Osteocyte (in vitro differentiated cells): ENCODE measurements around the gene NAIP. TPM values are rescaled to one million over a fixed set of nuclear protein-coding genes. Genes with fewer than 3 reads are reported as not detected.
"Not testable (repeated sequence)": the region's sequence is repeated elsewhere in the genome, so short reads cannot be mapped to it uniquely, and the experiment has no call there.

Source experiments
- DNase-seq: peaks from one replicate; pipeline ENCODE4 v3.0.0; 2021; ENCODE audit warnings: mixed read lengths; ENCODE audit not compliant: unreplicated experiment; ENCODE audit errors: extremely low spot score
- H3K27ac Mint-ChIP-seq: one replicate; pipeline ENCODE4 v1.8.0; 2021; ENCODE audit warnings: mild to moderate bottlenecking, mixed read lengths; ENCODE audit not compliant: unreplicated experiment
- H3K27me3 Mint-ChIP-seq: one replicate; pipeline ENCODE4 v1.8.0; 2021; ENCODE audit warnings: mixed read lengths; ENCODE audit not compliant: unreplicated experiment
- H3K36me3 Mint-ChIP-seq: one replicate; pipeline ENCODE4 v1.8.0; 2021; ENCODE audit warnings: mixed read lengths; ENCODE audit not compliant: unreplicated experiment
- H3K4me1 Mint-ChIP-seq: one replicate; pipeline ENCODE4 v1.8.0; 2021; ENCODE audit warnings: mixed read lengths; ENCODE audit not compliant: unreplicated experiment
- H3K4me3 Mint-ChIP-seq: one replicate; pipeline ENCODE4 v1.8.0; 2021; ENCODE audit warnings: mild to moderate bottlenecking, moderate library complexity, mixed read lengths; ENCODE audit not compliant: unreplicated experiment
- H3K9me3 Mint-ChIP-seq: one replicate; pipeline ENCODE4 v1.8.0; 2021; ENCODE audit warnings: mixed read lengths; ENCODE audit not compliant: unreplicated experiment
- total RNA-seq: library from RNA; stranded (reverse); gene quantifications from 2 replicates; pipeline ENCODE4 v1.2.1, GENCODE V29; 2021
- TF ChIP-seq, protein P1 (sequence below): fragments of 200-600 bp; sonication (generic); IDR thresholded peaks from 2 replicates; pipeline ENCODE4 v1.5.0; 2021; ENCODE audit warnings: antibody characterized with exemption, mild to moderate bottlenecking, moderate library complexity

The NAIP gene
- total RNA-seq, 1 donor from 2014 or later: 10.9 TPM

DNA sequence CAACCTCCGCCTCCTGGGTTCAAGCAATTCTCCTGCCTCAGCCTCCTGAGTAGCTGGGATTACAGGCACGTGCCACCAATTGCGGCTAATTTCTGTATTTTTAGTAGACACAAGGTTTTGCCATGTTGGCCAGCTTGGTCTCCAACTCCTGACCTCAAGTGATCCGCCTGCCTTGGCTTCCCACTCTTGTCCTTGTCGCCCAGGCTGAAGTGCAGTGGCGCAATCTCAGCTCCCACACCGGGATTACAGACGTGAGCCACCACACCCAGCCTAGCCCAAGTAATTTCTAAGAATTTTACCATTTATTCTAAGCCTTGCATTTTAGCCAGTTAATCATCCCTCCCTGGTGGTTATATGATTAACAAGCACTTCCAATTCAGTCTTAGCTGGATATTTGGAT, 11.0 kb downstream of the NAIP start:
- TF ChIP-seq, protein P1, sequence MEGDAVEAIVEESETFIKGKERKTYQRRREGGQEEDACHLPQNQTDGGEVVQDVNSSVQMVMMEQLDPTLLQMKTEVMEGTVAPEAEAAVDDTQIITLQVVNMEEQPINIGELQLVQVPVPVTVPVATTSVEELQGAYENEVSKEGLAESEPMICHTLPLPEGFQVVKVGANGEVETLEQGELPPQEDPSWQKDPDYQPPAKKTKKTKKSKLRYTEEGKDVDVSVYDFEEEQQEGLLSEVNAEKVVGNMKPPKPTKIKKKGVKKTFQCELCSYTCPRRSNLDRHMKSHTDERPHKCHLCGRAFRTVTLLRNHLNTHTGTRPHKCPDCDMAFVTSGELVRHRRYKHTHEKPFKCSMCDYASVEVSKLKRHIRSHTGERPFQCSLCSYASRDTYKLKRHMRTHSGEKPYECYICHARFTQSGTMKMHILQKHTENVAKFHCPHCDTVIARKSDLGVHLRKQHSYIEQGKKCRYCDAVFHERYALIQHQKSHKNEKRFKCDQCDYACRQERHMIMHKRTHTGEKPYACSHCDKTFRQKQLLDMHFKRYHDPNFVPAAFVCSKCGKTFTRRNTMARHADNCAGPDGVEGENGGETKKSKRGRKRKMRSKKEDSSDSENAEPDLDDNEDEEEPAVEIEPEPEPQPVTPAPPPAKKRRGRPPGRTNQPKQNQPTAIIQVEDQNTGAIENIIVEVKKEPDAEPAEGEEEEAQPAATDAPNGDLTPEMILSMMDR: no peak
- H3K27me3 Mint-ChIP-seq: no peaks in the 10 kb centered on the region
- H3K4me1 Mint-ChIP-seq: no peaks in the 10 kb centered on the region
- no peak overlapping the region for H3K4me3 Mint-ChIP-seq
- no peaks in the 10 kb centered on the region for H3K36me3 Mint-ChIP-seq
- H3K27ac Mint-ChIP-seq: no peak overlapping the region
- no peak for DNase-seq
- H3K9me3 Mint-ChIP-seq: no peaks in the 10 kb centered on the region

DNA sequence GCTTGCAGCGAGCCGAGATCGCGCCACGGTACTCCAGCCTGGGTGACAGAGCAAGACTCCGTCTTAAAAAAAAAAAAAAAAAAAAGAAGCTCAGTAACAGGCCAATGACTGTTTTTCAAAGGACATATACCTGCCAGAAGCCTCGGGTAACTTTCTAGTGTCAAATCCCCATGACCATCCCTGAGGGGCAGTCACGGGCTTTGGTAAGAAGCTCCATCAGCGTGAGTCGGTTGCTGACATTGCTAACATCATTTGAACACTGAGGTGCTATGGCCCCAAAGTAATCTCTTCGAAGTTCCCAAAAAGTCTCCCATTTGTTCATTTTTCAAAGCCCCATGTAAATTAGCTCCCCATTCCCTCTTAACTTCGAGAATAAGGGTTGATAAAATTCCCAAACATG, 11.6 kb downstream of the NAIP start:
- Mint-ChIP-seq H3K27me3 (no peaks in the 10 kb centered on the region), H3K4me3 (no peak overlapping the region), H3K4me1 (no peaks in the 10 kb centered on the region), H3K27ac (no peak overlapping the region), H3K36me3 (no peaks in the 10 kb centered on the region), H3K9me3 (no peaks in the 10 kb centered on the region)
- TF ChIP-seq, protein P1: no peak
- no peak for DNase-seq

DNA sequence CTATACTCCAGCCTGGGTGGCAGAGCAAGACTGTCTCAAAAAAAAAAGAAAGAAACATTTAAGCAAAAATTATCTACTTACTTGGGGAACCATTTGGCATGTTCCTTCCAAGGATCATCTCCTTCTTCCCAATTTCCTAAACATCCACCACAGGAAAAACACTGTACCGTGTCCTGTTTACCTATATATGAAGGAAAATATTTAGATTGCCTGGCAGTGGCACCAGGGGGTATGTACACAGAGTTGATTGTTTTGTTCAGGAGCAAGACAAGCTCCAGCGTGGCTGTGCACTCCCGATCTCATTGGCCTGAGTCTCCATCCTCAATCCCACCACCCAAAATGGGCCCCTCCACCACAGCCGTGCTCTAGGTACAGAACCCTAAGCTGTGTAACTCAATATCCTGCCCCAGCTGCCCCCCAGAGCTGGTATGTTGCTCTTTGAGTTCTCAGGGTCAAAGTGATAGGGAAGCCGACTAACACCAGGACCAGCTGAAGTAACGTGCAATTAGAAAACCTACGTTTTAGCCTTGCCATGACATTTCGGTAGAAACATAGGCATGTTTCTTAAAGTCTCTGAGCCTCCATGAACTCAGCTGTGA, 13.8 kb downstream of the NAIP start:
- no peaks in the 10 kb centered on the region for H3K27me3 Mint-ChIP-seq
- TF ChIP-seq, protein P1: no peak
- H3K9me3 Mint-ChIP-seq: no peaks in the 10 kb centered on the region

DNA sequence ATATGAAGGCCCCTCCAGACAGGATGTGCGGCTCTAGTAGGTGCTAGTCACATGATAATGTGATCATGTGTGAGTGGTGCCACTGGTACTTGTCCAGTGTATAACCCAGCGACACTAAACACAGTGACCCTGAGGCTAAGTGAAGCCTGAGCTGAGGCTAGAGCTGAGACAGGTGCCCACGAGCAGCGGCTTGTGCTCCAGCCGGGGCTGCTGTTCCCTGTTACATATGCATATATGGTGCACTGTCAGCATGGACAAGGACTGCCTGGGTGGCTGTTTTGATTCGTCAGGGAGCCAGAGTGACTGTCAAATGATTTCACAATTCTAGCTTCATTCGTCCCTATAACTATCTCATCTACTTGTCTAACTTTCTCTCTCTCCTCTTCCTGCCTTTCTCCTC, 18.2 kb downstream of the NAIP start:
- not testable (repeated sequence) for H3K9me3 Mint-ChIP-seq, H3K4me3 Mint-ChIP-seq, H3K27ac Mint-ChIP-seq, H3K36me3 Mint-ChIP-seq, H3K27me3 Mint-ChIP-seq, H3K4me1 Mint-ChIP-seq, DNase-seq

More for the DNA sequence above, 13.8 kb downstream of the NAIP start:
- H3K27ac Mint-ChIP-seq: no peak overlapping the region
- H3K4me1 Mint-ChIP-seq: no peaks in the 10 kb centered on the region
- no peak for DNase-seq
- H3K36me3 Mint-ChIP-seq: no peaks in the 10 kb centered on the region
- no peak overlapping the region for H3K4me3 Mint-ChIP-seq

DNA sequence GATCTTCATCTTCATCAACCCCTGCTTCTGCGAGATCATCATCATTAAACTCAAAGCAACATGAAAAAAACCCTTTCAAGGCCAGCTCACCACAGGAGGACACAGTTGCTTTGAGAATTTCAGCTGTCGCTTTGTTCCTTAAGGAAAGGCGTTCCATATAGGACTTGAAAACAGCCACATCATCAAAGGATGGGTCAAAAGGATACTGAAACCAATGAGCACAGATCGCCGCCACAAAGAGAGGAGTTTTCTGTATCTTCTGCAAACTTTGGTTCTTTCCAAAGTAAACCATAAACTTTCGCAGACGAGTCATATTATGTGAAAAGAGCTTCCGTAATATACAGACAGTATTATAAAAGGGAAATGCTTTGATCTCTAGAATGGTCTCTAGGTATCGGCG, 40.3 kb downstream of the NAIP start:
- not testable (repeated sequence) for H3K27me3 Mint-ChIP-seq, H3K4me3 Mint-ChIP-seq, H3K4me1 Mint-ChIP-seq, H3K27ac Mint-ChIP-seq, H3K36me3 Mint-ChIP-seq, H3K9me3 Mint-ChIP-seq, DNase-seq

DNA sequence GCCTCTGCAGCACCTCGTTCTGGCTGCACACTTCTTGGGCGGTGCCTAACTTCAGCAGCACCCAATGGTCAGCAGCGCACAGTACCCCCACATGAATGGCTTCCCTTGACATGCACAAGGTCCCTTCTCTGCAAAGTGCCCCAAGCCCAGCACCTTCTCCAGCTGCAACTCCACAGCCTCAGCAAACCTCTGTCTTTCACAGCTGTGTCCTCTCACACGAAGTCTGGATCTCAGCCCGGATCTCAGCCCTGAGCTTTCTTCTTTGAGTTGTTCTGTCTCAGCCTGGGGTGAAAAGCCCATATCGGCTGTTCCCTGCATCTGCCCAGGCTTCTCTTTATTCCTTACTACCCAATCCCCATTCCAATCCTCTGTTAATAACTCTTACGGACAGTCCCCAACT, 57.9 kb downstream of the NAIP start:
- not testable (repeated sequence) for DNase-seq, H3K27ac Mint-ChIP-seq, H3K4me1 Mint-ChIP-seq, H3K36me3 Mint-ChIP-seq, H3K27me3 Mint-ChIP-seq, H3K9me3 Mint-ChIP-seq, H3K4me3 Mint-ChIP-seq

DNA sequence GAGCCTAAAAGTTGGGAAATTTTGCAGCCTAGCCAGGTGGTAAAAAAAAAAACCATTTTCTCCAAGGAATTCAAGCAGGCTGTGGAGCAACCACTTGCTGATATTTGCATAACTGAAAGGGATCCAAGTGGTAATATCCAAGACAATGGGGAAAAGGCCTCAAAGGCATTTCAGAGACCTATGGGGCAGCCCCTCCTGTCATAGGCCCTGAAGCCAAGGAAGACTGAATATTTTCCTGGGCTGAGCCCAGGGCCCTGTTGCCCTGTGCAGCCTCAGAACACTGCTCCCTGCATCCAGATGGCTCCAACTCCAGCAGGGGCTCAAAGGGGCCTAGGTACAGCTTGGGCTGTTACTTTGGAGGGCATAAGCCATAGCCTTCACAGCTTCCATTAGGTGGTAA, 60.6 kb downstream of the NAIP start:
- not testable (repeated sequence) for H3K9me3 Mint-ChIP-seq, H3K36me3 Mint-ChIP-seq, H3K27ac Mint-ChIP-seq, H3K4me3 Mint-ChIP-seq, H3K4me1 Mint-ChIP-seq, H3K27me3 Mint-ChIP-seq, DNase-seq

DNA sequence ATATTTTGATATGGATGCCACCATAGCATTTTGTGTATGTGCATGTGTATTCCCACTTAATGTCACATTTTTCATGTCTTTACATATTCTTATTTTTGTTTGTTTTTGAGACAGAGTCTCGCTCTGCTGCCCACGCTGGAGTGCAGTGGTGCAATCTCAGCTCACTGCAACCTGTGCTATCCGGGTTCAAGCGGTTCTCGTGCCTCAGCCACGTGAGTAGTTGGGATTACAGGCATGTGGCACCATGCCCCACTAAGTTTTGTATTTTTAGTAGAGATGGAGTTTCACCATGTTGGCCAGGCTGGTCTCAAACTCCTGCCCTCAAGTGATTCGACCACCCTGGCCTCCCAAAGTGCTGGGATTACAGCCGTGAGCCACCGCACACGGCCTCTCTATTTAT, 72.1 kb downstream of the NAIP start:
- H3K27me3 Mint-ChIP-seq, H3K36me3 Mint-ChIP-seq, H3K4me3 Mint-ChIP-seq, H3K4me1 Mint-ChIP-seq, H3K9me3 Mint-ChIP-seq, DNase-seq, H3K27ac Mint-ChIP-seq: not testable (repeated sequence)

DNA sequence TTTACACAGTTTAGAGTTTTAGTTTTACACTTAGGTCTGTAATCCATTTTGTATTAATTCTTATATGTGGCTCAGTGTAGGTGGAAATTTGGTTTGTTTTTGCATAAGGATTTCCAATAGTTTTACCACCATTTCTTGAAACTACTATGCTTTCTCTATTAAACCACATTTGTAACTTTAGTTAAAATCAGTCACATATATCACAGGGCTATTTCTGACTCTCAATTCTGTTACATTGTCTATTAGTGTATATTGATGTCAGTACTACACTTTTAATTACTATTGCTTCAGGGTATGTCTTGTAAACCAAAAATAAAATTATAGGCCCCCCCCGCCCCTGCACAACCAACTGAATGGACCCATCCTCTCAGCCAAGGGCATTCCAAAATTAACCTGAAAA, 92.6 kb downstream of the NAIP start:
- not testable (repeated sequence) for H3K36me3 Mint-ChIP-seq, H3K9me3 Mint-ChIP-seq, H3K4me3 Mint-ChIP-seq, DNase-seq, H3K27ac Mint-ChIP-seq, H3K27me3 Mint-ChIP-seq, H3K4me1 Mint-ChIP-seq

DNA sequence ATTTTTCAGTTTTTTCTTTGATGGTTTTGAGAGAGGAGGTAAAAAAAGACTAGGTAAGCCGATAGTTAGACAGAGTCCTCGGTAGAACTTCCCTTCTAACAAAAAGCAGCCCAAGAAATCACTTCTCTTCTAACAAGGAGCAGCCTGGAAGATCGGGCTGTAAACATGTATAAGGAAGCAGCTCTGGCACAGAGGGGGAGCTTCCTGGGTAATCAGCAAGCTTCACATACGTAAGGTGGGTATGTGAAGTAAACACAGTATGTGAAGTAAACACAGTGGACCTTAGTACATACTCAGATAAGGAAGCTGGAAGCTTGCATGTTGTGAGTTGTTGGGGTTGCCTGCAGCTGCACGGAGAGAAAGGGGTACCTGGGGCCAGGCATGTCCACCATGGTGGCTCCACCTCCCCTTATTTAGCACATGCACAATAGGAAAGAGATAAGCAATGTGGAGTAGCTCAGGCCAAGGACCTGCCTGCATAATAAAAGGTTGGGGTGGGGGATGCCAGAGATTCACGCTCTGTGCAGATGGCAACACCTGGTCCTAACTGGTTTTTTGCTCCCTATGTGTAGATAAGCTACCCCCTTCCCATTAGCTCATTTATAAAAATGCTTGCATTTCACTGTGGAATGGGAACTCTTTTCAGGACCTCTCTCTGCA, 93.3 kb downstream of the NAIP start:
- not testable (repeated sequence) for H3K36me3 Mint-ChIP-seq, H3K4me3 Mint-ChIP-seq, H3K27ac Mint-ChIP-seq, DNase-seq, H3K27me3 Mint-ChIP-seq, H3K4me1 Mint-ChIP-seq, H3K9me3 Mint-ChIP-seq
